Left hindlimb (tissue), 1 donor: ENCODE data around the gene LITAF.
A peak's percentile ranks its signal among the peaks of the same experiment; 100 is the strongest.
"Not testable (repeated sequence)": the region's sequence is repeated elsewhere in the genome, so short reads cannot be mapped to it uniquely, and the experiment has no call there.

ENCODE experiments used
- DNase-seq: peaks from one replicate; pipeline ENCODE4 v3.0.0-alpha.2; 2018

Gene LITAF

DNA sequence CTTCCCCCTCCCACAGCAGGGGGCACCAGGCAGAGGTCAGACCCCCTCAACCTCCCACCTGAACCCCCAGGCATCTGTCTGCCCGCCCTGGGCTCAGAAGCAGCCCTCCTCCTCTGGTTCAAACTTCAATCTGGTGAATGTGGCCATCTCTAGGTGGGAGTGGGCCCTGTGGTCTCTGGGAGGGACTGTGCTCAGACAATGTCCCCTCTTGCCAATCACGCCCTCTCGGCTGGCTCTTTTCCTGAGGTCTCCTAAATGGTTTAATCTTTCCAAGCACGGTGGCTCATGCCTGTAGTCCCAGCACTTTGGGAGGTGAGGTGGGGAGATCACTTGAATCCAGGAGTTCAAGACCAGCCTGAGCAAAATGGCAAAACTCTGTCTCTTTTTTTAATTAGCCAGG lies 15.2 kb downstream of the LITAF start:
- DNase-seq: no peak

DNA sequence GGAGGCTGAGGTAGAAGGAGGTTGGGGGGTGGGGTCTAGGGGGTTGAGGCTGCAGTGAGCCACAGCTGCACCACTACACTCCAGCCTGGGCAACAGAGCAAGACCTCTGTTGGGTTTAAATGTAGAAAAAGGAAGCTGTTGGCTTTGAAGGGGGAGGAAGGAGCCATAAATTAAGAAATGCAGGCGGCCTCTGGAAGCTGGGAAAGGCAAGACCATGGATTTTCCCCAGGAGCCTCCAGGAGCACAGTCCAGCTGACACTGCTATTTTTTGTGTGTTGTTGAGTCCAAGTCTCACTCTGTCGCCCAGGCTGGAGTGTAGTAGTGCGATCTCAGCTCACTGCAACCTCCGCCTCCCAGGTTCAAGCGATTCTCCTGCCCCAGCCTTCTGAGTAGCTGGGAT lies 15.9 kb downstream of the LITAF start:
- DNase-seq: no peak

- no peak for DNase-seq
Measured at GRCh38 chr16:11570258-11570657, 16.5 kb downstream of the LITAF start.

GRCh38 chr16:11566398-11566797 lies 20.3 kb downstream of the LITAF start:
- no peak for DNase-seq

GRCh38 chr16:11565665-11566064 lies 21.1 kb downstream of the LITAF start:
- no peak for DNase-seq

- DNase-seq: no peak
Measured at GRCh38 chr16:11564046-11564926, 22.4 kb downstream of the LITAF start.

DNA sequence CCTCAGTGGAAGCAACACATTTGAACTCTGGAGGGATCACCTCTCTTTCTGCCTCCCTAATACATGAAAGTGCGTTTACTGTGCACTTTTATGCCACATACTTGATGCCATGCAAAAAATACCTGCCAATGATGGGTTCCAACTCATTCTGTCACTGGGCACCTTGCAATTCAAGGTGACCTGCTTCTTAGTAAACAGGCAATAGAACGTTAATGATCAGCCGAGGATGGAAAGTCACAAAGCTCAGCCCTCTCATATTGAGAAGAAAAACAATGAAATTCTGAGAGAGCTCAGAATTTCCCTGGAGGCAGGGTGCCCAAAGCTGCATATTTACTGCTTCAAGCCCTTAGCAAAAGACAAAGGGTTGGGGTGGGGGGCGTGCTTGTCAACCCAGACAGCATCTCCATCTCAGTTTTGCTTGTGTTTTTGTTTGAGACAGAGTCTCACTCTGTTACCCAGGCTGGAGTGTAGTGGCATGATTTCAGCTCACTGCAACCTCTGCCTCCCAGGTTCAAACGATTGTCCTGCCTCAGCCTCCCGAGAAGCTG lies 23.2 kb downstream of the LITAF start:
- DNase-seq: no peak

DNA sequence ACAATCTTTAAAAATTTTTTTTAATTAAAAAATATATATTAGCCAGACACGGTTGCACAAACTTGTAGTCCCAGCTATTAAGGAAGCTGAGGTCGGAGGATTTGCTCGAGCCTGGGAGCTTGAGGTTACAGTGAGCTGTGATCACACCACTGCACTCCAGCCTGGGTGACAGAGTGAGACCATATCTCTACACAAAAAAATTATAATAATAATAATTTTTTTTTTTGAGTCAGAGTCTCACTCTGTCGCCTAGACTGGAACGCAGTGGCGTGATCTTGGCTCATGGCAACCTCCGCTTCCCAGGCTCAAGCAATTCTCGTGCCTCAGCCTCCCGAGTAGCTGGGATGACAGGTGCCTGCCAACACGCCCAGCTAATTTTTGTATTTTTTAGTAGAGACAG lies 23.8 kb downstream of the LITAF start:
- no peak for DNase-seq

GRCh38 chr16:11562411-11562810 lies 24.3 kb downstream of the LITAF start:
- no peak for DNase-seq

DNA sequence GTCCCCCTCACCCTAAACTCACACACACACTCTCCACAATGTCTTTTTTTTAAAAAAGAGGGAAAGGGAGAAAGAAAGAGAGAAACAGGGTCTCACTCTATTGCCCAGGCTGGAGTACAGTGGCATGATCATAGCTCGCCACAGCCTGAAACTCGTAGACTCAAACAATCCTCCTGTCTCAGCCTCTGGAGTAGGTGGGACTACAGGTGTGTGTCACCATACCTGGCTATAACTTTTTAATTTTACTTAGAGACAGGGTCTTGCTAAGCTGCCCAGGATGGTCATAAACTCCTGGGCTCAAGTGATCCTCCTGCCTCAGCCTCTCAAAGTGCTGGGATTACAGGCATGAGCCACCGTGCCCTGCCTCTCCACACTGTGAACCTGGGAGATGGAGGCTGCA lies 24.9 kb downstream of the LITAF start:
- DNase-seq: no peak

DNA sequence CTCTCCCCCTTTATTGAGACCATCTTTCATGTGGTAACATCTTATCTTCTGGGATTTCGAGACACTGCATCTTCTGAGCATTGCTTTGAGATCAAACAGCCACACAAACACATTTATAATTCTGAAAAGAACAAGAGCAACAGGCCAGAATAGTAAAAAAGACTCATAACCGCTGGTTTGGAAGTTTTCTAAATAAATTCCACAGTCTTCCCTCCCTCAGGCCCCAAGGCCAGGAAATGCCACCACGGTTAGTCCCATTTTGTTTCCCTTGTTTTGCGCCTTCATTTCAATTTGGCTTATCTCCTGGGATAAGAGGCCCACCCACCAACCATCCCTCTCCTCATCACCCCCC lies 25.3 kb downstream of the LITAF start:
- DNase-seq: no peak

DNA sequence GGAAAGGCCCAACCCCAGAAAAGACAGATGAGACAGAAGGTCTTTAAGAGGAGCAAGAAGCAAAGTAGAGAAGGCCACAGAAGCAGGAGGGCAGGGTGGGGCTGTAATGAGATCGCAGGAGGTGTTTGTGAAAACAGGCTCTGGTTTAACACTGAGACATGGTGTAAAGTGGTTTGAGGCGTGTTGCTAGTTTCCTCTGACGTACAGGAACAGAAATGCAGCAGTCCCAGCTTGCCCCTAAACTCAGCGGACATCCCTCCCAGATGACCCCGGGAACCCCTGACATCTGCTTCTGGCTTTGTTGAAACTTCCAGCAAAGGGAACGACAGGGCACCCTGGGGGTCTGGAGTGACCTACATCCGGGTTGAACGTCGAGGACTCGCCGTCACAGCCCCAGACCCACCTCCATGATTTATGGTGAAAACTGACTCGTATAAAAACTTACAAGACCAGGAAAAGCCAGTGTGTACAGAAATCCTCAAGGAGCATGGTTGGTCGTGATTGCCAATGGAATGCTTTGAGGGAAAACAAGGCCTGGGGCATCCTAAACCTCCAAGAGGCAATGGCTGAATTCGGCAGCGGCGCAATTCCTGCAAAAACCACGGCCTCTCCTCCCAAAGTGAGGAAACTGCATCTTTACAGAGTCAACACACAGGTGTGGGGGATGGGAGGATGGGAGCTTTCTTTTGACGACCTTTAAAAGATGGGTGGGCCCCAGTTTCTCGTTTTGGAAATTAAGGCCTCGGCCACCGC lies 25.8 kb downstream of the LITAF start:
- no peak for DNase-seq

DNA sequence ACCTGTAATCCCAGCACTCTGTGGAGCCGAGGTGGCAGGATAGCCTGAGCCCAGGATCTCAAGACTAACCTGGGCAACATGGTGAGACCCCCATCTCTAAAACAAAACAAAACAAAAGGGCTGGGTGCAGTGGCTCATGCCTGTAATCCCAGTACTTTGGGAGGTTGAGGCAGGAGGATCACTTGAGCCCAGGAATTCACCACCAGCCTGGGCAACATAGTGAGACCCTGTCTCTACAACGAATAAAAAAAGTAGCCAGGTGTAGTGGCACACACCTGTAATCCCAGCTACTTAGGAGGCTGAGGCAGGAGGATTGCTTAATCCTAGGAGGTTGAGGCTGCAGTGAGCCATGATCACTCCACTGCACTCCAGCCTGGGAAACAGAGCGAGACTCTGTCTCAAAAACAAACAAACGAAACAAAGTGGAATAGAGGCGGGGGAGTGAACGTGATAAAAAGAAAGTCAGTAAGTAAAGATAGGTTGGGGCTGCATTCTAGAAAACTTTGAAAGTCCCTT lies 28.4 kb downstream of the LITAF start:
- not testable (repeated sequence) for DNase-seq

- DNase-seq: peak; percentile 80
Measured at GRCh38 chr16:11557801-11558200, 28.9 kb downstream of the LITAF start.

GRCh38 chr16:11556945-11557720 lies 29.6 kb downstream of the LITAF start:
- no peak for DNase-seq

DNA sequence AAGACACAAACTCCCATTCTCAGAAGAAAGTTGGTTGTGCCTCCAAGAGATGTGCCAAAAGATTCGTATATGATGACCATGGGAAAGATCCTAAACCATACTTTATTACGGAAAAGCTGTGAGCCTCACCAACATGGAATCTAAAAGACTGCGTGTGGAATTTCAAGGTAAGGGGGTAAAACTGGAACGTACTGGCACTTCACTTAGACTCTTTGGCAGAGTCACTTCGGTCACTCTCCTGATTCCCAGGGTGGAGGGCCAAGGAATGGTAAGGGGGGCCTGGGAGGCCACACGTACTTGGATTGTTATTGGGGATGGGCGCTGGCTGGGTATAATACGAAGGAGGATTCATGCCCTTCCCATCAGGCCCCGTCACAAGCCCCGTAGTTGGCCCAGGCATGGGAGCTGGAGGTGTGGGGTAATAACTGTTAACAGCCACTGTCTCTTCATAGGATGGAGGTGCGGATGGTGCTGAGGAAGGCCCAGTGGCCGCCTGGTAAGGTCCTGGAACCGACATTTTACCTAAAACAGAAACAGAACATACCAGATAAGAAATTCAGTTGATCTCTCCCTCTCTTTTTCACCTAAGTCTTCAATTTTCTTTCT lies 30.4 kb downstream of the LITAF start:
- no peak for DNase-seq

- DNase-seq: no peak
Measured at GRCh38 chr16:11554053-11554452, 32.7 kb downstream of the LITAF start.

DNA sequence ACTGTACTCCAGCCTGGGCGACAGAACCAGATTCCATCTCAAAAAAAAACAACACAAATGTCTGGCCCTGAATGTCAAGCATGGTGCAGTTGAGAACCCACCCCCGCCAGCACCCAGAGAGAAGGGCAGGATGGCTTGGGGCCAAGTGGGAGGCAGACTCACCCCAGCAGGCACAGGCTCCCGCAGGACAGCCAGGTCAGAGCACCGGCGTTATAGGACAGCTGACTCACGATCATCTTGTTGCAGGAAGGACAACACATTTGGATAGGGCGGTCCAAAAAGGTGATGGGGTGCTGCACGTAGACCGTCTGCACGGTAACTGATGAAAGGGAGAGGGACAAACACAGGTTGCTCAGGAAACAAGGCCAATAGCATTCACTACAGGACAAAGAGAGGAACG lies 33.3 kb downstream of the LITAF start:
- no peak for DNase-seq

DNA sequence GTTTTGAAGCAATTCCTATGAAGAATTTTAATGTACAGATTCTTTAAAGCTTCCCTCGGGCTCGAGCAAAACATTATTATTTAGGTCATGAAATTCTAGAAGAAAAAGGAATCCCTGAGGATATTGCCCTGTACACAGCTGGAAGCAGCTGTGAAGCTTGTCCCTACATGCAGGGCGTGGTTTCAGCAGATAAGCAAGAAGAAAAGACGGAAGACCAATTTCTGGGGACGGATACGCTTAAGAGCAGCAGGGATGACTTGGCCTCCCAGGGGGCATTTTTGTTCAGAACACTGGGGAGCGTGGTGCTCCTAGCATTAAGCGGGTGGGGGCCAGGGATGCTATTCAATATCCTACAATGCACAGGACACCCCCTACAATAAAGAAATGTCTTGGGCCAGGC lies 34.3 kb downstream of the LITAF start:
- DNase-seq: no peak

GRCh38 chr16:11551842-11552241 lies 34.9 kb downstream of the LITAF start:
- no peak for DNase-seq

DNA sequence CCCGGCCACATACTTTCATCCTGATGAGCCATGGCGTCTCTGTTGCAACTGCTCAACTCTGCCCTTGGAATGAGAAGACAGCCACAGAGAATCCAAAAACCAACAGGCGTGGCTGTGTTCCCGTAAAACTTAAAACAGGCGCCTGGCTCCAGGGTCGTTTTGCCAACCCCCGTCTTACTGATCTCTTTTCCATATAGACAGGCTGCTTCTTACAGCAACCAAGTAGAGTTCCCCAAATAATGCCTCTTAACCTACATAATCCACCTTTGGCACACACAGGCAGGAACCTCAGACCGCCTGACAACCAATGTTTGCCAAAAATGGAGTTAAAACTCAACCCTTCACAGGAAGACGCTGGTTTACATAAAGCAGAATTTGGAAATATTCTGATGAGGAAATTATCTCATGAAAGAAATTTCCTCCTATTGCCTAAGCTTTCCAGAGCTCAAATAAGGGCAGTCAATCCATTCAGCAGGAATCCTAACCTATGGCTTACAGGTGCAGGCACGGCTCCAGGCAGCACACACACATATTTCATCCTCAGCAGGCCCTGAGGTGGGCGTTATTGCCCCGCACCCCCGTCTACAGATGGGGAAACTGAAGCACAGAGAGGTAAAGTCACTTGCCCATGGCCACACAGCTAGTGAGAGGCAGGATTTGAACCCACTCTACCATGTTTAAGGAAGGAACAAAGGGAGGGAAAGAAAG lies 35.8 kb downstream of the LITAF start:
- peak; percentile 79 for DNase-seq
